GM21576 (cell line): ENCODE results near the gene MYLK.

ENCODE experiments used
- ATAC-seq: cut with Tn5 transposase; IDR thresholded peaks from one replicate; pipeline ENCODE4 v1.9.1; 2021; ENCODE audit warnings: mild to moderate bottlenecking, moderate library complexity; ENCODE audit not compliant: unreplicated experiment

Gene MYLK

GRCh38 chr3:123685780-123686179, 198.4 kb downstream of the MYLK start:
- ATAC-seq, result no peak

- no peak for ATAC-seq
Measured at GRCh38 chr3:123684636-123685035, 199.5 kb downstream of the MYLK start.

GRCh38 chr3:123684209-123684608, 199.9 kb downstream of the MYLK start:
- no peak for ATAC-seq

- ATAC-seq, result no peak
Measured at GRCh38 chr3:123683505-123684154, 200.5 kb downstream of the MYLK start.

- no peak for ATAC-seq
Measured at GRCh38 chr3:123682781-123683504, 201.2 kb downstream of the MYLK start.

GRCh38 chr3:123682302-123682701, 201.8 kb downstream of the MYLK start:
- ATAC-seq, result no peak

GRCh38 chr3:123679712-123680386, 204.3 kb downstream of the MYLK start:
- no peak for ATAC-seq

GRCh38 chr3:123678108-123678511, 206.0 kb downstream of the MYLK start:
- no peak for ATAC-seq

- no peak for ATAC-seq
Measured at GRCh38 chr3:123672429-123673146, 211.5 kb downstream of the MYLK start.

GRCh38 chr3:123670743-123671142, 213.4 kb downstream of the MYLK start:
- no peak for ATAC-seq

- ATAC-seq, result no peak
Measured at GRCh38 chr3:123668906-123669305, 215.2 kb downstream of the MYLK start.

- no peak for ATAC-seq
Measured at GRCh38 chr3:123667784-123668183, 216.3 kb downstream of the MYLK start.

- no peak for ATAC-seq
Measured at GRCh38 chr3:123664753-123665152, 219.4 kb downstream of the MYLK start.

GRCh38 chr3:123663977-123664376, 220.2 kb downstream of the MYLK start:
- ATAC-seq, result no peak

GRCh38 chr3:123661973-123662372, 222.2 kb downstream of the MYLK start:
- no peak for ATAC-seq

- no peak for ATAC-seq
Measured at GRCh38 chr3:123660900-123661299, 223.2 kb downstream of the MYLK start.

GRCh38 chr3:123660141-123660675, 223.9 kb downstream of the MYLK start:
- ATAC-seq, result no peak

- no peak for ATAC-seq
Measured at GRCh38 chr3:123658852-123659206, 225.3 kb downstream of the MYLK start.

GRCh38 chr3:123658118-123658851, 225.8 kb downstream of the MYLK start:
- no peak for ATAC-seq

- no peak for ATAC-seq
Measured at GRCh38 chr3:123657568-123657967, 226.6 kb downstream of the MYLK start.

- ATAC-seq, result no peak
Measured at GRCh38 chr3:123657111-123657510, 227.0 kb downstream of the MYLK start.
